Breast epithelium (tissue), 4 donors: Measurements from ENCODE around the gene SCN4B. TPM values are rescaled to one million over a fixed set of nuclear protein-coding genes. Genes with fewer than 3 reads are reported as not detected.

Experiments
- DNase-seq, 2 donors: peaks; one replicate each; pipeline ENCODE4 v3.0.0-alpha.2; 2019; ENCODE audit warnings: low spot score in 2 of 2
- H3K27ac ChIP-seq, 2 donors: fragments of 200-600 bp; sonication (generic) in 1 of 2; one replicate each; pipeline ENCODE4 v1.5.1; 2016 to 2019; ENCODE audit warnings: mild to moderate bottlenecking in 1 of 2
- H3K27me3 ChIP-seq, 2 donors: fragments of 200-600 bp; sonication (generic) in 1 of 2; one replicate each; pipeline versions ENCODE4 v1.5.1 to v1.6.0; 2017 to 2019; ENCODE audit warnings: control low read depth in 1 of 2, mild to moderate bottlenecking in 1 of 2
- H3K36me3 ChIP-seq: fragments of 200-600 bp; one replicate; pipeline ENCODE4 v1.5.1; 2019
- H3K4me1 ChIP-seq, 2 donors: fragments of 200-600 bp; sonication (generic); one replicate each; pipeline ENCODE4 v1.5.1; 2016 to 2019; ENCODE audit warnings: control low read depth in 1 of 2
- H3K4me3 ChIP-seq, 3 donors: fragments of 200-600 bp; sonication (generic); 1 replicate in 2 of 3; 2 replicates in 1 of 3; pipeline ENCODE4 v1.5.1; 2016 to 2019; ENCODE audit warnings: mild to moderate bottlenecking in 3 of 3, moderate library complexity in 2 of 3
- H3K9me3 ChIP-seq, 2 donors: fragments of 200-600 bp; sonication (generic) in 1 of 2; one replicate each; pipeline ENCODE4 v1.5.1; 2016 to 2019; ENCODE audit warnings: control low read depth in 1 of 2
- CTCF ChIP-seq, 3 donors: fragments of 450-650 bp; IDR thresholded peaks; one replicate each; pipeline ENCODE4 v1.5.1; 2016 to 2017; ENCODE audit warnings: antibody characterized with exemption in 3 of 3, mild to moderate bottlenecking in 3 of 3, moderate library complexity in 3 of 3
- POLR2A ChIP-seq: fragments of 450-650 bp; IDR thresholded peaks from one replicate; pipeline ENCODE4 v1.6.1; 2016; ENCODE audit warnings: antibody characterized with exemption, mild to moderate bottlenecking, moderate library complexity
- POLR2AphosphoS5 ChIP-seq, 3 donors: sonication (generic); formaldehyde crosslinking; IDR thresholded peaks; one replicate each; pipeline ENCODE4 v1.6.1; 2017; ENCODE audit warnings: antibody characterized with exemption in 3 of 3
- intact Hi-C: fragments of 100-400 bp; cut with DNase I; formaldehyde crosslinking; loops from one replicate; pipeline ENCODE4 v1.15.1; 2023; ENCODE audit warnings: low total_unique reads
- total RNA-seq, 3 donors: library from RNA; depleted of rRNA; stranded (reverse); fragments of >200 nt; gene quantifications; one replicate each; pipeline ENCODE4 v1.1.0, GENCODE V29; 2016

Gene SCN4B
- total RNA-seq, 3 donors from 2014 or later, result 3.3 to 7.9 (median 3.7) TPM

- no peaks in the 10 kb centered on the region for H3K36me3 ChIP-seq
- intact Hi-C loops, result no loop called here
- no peaks in the 10 kb centered on the region for H3K27me3 ChIP-seq
- no peaks in the 10 kb centered on the region for H3K9me3 ChIP-seq
- no peak overlapping the region for H3K4me3 ChIP-seq
- no peak for TF ChIP-seq CTCF (IDR thresholded peaks at IDR 0.05)
- no peak for TF ChIP-seq POLR2A
- TF ChIP-seq POLR2AphosphoS5 (IDR thresholded peaks at IDR 0.05), result no peak
- H3K4me1 ChIP-seq, result no peaks in the 10 kb centered on the region
- no peak overlapping the region for H3K27ac ChIP-seq
- DNase-seq, result no peak
These were observed 23.0 kb downstream of the SCN4B start for GRCh38 chr11:118129471-118130172.

- intact Hi-C loops, result no loop called here
- no peaks in the 10 kb centered on the region for H3K4me1 ChIP-seq
- no peak overlapping the region for H3K27ac ChIP-seq
- H3K27me3 ChIP-seq, result no peaks in the 10 kb centered on the region
- no peak overlapping the region for H3K4me3 ChIP-seq
- TF ChIP-seq POLR2A, result no peak
- no peak for TF ChIP-seq POLR2AphosphoS5 (IDR thresholded peaks at IDR 0.05)
- TF ChIP-seq CTCF (IDR thresholded peaks at IDR 0.05), result no peak
- DNase-seq, result no peak
- no peaks in the 10 kb centered on the region for H3K9me3 ChIP-seq
- H3K36me3 ChIP-seq, result no peaks in the 10 kb centered on the region
These were observed 23.7 kb downstream of the SCN4B start for GRCh38 chr11:118128721-118129470.

GRCh38 chr11:118128310-118128709 lies 24.3 kb downstream of the SCN4B start:
- no peaks in the 10 kb centered on the region for H3K4me1 ChIP-seq
- no peak overlapping the region for H3K27ac ChIP-seq
- DNase-seq, result no peak
- no peaks in the 10 kb centered on the region for H3K36me3 ChIP-seq
- intact Hi-C loops, result no loop called here
- no peaks in the 10 kb centered on the region for H3K9me3 ChIP-seq
- H3K4me3 ChIP-seq, result no peak overlapping the region
- TF ChIP-seq POLR2AphosphoS5 (IDR thresholded peaks at IDR 0.05) (no peak), CTCF (IDR thresholded peaks at IDR 0.05) (no peak), POLR2A (no peak)
- no peaks in the 10 kb centered on the region for H3K27me3 ChIP-seq

GRCh38 chr11:118126082-118126838 lies 26.4 kb downstream of the SCN4B start:
- no peaks in the 10 kb centered on the region for H3K9me3 ChIP-seq
- TF ChIP-seq CTCF (IDR thresholded peaks at IDR 0.05) (no peak), POLR2A (no peak), POLR2AphosphoS5 (IDR thresholded peaks at IDR 0.05) (no peak)
- no peak overlapping the region for H3K4me3 ChIP-seq
- H3K27ac ChIP-seq, result no peak overlapping the region
- H3K27me3 ChIP-seq, result no peaks in the 10 kb centered on the region
- intact Hi-C loops, result no loop called here
- H3K36me3 ChIP-seq, result no peaks in the 10 kb centered on the region
- DNase-seq, result no peak
- H3K4me1 ChIP-seq, result no peaks in the 10 kb centered on the region
